ENCODE results near the gene OCEL1.
"Not testable (repeated sequence)": the region's sequence is repeated elsewhere in the genome, so short reads cannot be mapped to it uniquely, and the experiment has no call there.

OCEL1 gene, protein sequence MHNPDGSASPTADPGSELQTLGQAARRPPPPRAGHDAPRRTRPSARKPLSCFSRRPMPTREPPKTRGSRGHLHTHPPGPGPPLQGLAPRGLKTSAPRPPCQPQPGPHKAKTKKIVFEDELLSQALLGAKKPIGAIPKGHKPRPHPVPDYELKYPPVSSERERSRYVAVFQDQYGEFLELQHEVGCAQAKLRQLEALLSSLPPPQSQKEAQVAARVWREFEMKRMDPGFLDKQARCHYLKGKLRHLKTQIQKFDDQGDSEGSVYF

DNA sequence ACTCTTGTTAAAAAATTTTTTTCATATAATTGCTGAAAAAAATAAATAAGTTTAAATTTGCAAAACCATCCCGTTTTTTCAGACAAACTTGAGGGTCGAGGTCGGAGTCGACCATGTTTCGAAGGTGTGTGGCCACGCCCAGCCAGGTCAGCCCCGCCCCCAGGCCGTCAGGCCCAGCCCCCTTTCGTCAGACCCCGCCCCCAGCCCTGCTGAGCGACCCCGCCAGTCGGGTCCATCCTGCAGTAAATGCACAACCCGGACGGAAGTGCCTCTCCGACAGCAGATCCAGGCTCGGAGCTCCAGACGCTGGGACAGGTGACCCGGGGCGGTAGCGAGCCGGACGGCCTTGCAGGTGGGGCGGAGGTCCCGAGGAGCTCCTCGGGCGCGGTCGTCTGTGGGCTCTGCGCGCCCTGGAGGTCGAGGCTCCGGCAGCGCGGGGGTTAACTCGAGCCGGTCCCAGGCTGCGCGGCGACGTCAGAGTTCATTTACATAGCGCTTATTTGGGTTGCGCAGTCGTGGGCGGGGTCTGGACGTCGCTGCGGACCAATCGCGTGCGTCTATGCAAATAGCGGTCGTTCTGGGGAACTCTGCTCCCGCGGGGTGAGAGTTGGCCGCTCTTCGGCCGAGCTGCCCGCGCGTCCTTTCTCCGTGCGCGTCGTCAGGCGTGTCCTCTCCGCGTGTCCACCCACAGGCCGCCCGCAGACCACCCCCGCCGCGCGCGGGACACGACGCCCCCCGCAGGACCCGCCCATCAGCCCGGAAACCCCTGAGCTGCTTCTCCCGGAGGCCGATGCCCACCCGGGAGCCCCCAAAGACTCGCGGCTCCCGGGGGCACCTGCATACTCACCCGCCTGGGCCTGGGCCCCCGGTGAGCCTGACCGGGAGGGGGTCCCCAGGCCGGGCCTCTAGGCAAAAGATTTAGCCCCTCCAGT is at the start of gene OCEL1:
TSS of gene OCEL1 (plus strand) at position 225 of the 932 bp plus-strand sequence. CDS start at position 247, 22 bp downstream.
- in situ Hi-C loops (cut with HindIII; ENCODE audit: low sequenced_read_pairs) = no loop called here

DNA sequence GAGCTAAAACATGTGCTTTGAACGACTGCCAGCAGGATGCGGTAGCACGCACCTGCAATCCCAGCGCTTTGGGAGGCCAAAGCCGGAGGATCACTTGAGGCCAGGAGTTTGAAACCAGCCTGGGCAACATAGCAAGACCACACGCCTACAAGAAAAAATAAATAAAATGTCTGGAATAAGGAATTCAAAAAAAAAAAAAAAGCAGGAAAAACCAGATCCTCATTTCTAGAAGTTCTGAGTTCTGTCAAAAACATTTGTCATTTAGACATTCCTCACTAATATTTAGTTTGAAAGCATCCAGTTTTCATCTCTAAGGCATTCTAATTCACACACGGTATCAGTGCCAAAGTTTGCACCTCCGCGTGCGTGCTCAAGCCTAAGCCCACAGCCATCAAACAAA is 47.7 kb upstream of the OCEL1 start:
- in situ Hi-C loops (cut with HindIII; ENCODE audit: low sequenced_read_pairs) = no loop called here

GRCh38 chr19:17180997-17181702 is 44.9 kb upstream of the OCEL1 start:
- in situ Hi-C loops (cut with HindIII; ENCODE audit: low sequenced_read_pairs) = no loop called here

DNA sequence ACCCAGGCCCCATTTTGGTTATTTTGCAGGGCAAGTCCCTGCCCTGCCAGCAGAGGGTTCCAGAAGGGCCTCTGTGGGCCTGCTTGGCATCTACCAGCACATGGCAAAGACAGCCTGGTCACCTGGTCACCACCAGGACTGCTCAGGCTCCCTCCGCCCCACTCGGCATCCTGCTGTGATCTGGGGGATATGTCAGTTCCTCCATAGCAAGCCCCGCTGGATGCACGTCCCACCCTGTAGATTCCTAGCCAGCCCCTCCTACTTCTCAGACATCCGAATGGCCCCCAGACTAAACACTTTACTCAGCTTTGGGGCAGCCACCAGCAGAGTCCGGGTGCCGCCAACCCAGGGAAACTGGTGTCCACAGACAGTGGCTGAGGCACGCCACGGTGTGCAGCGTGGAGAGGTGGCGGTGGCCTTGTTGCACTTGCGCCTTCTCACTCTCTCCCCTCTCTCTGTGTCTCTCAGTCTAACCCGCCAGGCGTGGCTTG is 42.7 kb upstream of the OCEL1 start:
- in situ Hi-C loops (cut with HindIII; ENCODE audit: low sequenced_read_pairs) = no loop called here

GRCh38 chr19:17183858-17184321 is 42.1 kb upstream of the OCEL1 start:
- in situ Hi-C loops (cut with HindIII; ENCODE audit: low sequenced_read_pairs) = no loop called here

- in situ Hi-C loops (cut with HindIII; ENCODE audit: low sequenced_read_pairs) = no loop called here
These were observed 41.6 kb upstream of the OCEL1 start for GRCh38 chr19:17184371-17184841.

DNA sequence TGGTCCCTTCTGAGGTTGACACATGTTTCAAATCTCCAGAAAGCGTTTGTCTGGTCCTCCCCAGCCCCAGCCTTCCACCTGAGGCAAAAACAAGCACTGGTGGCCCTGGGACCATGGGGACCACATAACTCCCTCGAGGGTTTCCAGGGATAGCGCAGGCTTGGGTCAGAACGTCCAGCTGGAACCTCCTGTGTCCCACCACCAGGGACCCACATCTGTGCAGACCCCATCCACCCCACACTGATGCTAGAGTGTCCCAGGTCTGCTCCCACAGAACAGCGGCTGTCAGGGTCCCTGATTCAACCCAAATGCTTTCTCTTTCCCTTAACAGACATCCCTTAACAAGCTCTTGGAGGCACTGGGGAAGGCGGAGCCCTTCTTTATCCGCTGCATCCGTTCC is 40.4 kb upstream of the OCEL1 start:
- in situ Hi-C loops (cut with HindIII; ENCODE audit: low sequenced_read_pairs) = no loop called here

GRCh38 chr19:17191736-17192135 is 34.3 kb upstream of the OCEL1 start:
- in situ Hi-C loops (cut with HindIII; ENCODE audit: low sequenced_read_pairs) = not testable (repeated sequence)

GRCh38 chr19:17192751-17193150 is 33.3 kb upstream of the OCEL1 start:
- in situ Hi-C loops (cut with HindIII; ENCODE audit: low sequenced_read_pairs) = no loop called here

GRCh38 chr19:17194608-17195007 is 31.4 kb upstream of the OCEL1 start:
- in situ Hi-C loops (cut with HindIII; ENCODE audit: low sequenced_read_pairs) = no loop called here

DNA sequence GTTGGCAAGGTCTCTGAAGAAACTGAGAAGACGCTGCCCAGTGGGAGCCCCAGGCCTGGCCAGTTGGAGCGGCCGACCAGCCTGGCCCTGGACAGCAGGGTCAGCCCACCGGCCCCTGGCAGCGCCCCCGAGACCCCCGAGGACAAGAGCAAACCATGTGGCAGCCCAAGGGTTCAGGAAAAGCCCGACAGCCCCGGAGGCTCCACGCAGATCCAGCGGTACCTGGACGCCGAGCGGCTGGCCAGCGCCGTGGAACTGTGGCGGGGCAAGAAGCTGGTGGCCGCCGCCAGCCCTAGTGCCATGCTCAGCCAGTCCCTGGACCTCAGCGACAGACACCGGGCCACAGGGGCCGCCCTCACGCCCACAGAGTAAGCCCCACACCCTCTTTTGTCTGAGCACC is 30.9 kb upstream of the OCEL1 start:
- in situ Hi-C loops (cut with HindIII; ENCODE audit: low sequenced_read_pairs) = no loop called here

- in situ Hi-C loops (cut with HindIII; ENCODE audit: low sequenced_read_pairs) = no loop called here
These were observed 29.4 kb upstream of the OCEL1 start for GRCh38 chr19:17196610-17197009.

GRCh38 chr19:17197666-17198065 is 28.4 kb upstream of the OCEL1 start:
- in situ Hi-C loops (cut with HindIII; ENCODE audit: low sequenced_read_pairs) = no loop called here

DNA sequence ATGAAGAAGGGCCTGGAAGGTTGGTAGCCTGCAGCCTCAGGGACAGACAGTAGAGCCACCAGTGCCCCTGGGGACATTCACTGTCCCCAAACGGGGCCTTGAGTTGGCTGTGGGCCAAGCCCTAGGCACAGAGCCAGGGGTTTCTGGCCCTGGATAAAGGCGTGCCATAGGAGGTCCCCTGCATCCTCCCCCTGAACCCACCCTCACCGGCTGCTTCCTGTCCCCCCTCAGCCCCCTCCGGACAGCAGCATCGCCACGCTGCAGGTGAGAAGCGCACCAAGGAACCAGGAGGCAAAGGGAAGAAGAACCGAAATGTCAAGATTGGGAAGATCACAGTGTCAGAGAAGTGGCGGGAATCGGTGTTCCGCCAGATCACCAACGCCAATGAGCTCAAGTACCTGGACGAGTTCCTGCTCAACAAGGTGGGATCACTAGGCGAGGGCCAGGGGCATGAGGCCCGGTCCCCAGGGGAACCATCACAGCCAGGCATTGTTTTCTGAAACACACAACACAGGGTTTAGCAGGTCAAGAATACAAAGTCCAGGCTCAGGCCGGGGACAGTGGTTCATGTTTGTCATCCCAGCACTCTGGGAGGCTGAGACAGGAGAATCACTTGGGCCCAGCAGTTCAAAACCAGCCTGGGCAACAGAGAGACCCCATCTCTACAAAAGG is 25.5 kb upstream of the OCEL1 start:
- in situ Hi-C loops (cut with HindIII; ENCODE audit: low sequenced_read_pairs) = no loop called here

DNA sequence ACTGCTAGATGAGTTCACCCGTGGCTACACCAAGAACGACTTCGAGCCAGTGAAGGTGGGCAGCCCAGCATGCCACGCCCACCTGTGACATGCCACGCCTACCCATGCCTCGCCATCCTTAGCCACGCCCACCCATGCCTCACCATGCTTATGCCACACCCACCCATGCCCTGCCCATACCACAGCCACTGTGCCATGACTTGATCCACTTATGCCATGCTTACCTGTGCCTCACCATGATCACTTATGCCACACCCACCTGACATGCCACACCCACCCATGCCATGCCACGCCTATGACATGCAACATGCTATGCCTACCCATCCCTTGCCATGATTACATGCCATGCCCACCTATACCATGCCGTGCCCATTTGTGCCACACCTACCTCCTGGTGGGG is 23.8 kb upstream of the OCEL1 start:
- in situ Hi-C loops (cut with HindIII; ENCODE audit: low sequenced_read_pairs) = no loop called here

GRCh38 chr19:17202713-17203112 is 23.3 kb upstream of the OCEL1 start:
- in situ Hi-C loops (cut with HindIII; ENCODE audit: low sequenced_read_pairs) = no loop called here

DNA sequence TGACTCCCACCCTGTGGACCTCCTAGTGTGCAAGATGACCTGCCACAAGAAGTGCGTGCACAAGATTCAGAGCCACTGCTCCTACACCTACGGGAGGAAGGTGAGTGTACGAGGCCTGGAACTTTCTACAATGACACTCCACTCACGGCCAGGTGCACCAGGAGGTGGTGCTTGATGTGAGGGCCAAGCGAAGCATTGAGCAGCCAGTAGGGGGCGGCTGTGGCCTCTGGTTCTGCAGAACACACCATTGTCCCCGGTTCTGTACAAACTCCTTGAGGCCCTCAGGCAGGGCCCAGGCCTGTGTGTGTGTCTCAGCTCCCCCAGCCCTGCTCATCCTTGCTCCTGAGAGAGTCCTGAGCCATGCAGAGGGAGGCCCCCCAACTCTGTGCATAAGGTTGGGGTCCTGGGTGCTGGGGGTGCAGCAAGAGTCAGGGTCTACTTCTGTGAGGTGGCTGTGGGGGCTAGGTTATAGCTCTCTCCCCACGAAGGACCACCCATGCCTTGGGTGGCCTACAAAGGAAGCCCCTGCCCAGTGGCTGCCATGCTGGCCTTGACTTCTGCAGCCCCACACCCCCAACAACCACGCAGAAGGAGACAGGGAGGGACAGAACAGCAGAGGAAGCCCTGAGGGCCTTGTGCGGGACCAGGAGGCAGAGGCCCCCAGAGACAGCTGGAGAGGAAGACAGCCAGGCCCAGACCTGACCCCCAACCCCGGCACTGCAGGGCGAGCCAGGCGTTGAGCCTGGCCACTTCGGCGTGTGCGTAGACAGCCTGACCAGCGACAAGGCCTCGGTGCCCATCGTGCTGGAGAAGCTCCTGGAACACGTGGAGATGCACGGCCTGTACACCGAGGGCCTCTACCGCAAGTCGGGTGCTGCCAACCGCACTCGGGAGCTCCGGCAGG is 20.5 kb upstream of the OCEL1 start:
- in situ Hi-C loops (cut with HindIII; ENCODE audit: low sequenced_read_pairs) = no loop called here

- in situ Hi-C loops (cut with HindIII; ENCODE audit: low sequenced_read_pairs) = no loop called here
These were observed 19.1 kb upstream of the OCEL1 start for GRCh38 chr19:17206736-17207581.
